H1 (cell line): ENCODE data around the gene ATP1A1.

ENCODE experiments used
- GTF2F1 ChIP-seq: IDR thresholded peaks from 2 replicates; pipeline ENCODE4 v1.6.1; 2012; ENCODE audit warnings: low read depth, low read length, improper control_type of control experiment, borderline replicate concordance
- KDM1A ChIP-seq: fragments of 200-600, 300-600 bp; sonication (generic); IDR thresholded peaks from 2 replicates; pipeline ENCODE4 v1.7.1; 2016; ENCODE audit warnings: mild to moderate bottlenecking, low read length, borderline replicate concordance
- POLR2A ChIP-seq, 2 experiments: IDR thresholded peaks; 1 replicate in 1 of 2; 2 replicates in 1 of 2; pipeline ENCODE4 v1.6.1; 2011; ENCODE audit warnings: low read depth in 2 of 2, low read length in 2 of 2, mild to moderate bottlenecking in 2 of 2; ENCODE audit errors: control extremely low read depth in 1 of 2
- YY1 ChIP-seq: IDR thresholded peaks from 2 replicates; pipeline ENCODE4 v1.6.1; 2011; ENCODE audit warnings: low read depth, mild to moderate bottlenecking, low read length

DNA sequence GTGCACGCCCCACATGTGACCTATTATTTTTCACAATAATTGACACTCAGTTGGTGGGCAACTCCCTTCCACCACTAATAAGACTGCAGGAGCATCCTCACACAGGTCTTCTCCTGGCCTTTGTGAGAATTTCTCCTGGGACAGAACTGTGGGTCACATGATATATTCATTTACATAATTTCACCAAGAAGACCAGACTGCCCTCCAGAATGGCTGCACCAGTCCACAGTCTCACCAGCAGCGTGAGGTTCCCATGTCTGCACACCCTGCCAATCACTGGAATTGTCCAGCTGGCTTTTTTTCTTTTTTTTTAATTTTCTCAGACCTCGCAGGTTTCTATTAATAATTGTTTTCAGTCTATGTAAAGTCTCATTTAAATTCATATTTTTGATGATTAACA, 41.3 kb downstream of the ATP1A1 start:
- no peak for TF ChIP-seq GTF2F1
- no peak for TF ChIP-seq KDM1A
- TF ChIP-seq YY1: no peak
- TF ChIP-seq POLR2A (IDR thresholded peaks at IDR 0.05; ENCODE audit: control extremely low read depth in 1 of 2, low read depth in 2 of 2, low read length in 2 of 2): no peak
